DOHH2 (cell line): Measurements from ENCODE around the gene HEPHL1.

ENCODE experiments used
- H3F3A ChIP-seq: fragments of 200-600 bp; sonication (generic), shearing (Covaris generic); 2 replicates; pipeline ENCODE4 v1.6.0; 2016; ENCODE audit warnings: antibody characterized with exemption, mild to moderate bottlenecking; ENCODE audit not compliant: control insufficient read depth, insufficient read depth
- H3K27ac ChIP-seq: fragments of 200-600 bp; sonication (generic); 2 replicates; pipeline ENCODE4 v1.5.1; 2014; ENCODE audit warnings: low read depth, mild to moderate bottlenecking, low read length, moderate library complexity
- H3K27me3 ChIP-seq: fragments of 200-600 bp; sonication (generic); 2 replicates; pipeline ENCODE4 v1.6.1; 2014; ENCODE audit warnings: mild to moderate bottlenecking, low read length, mixed read lengths; ENCODE audit not compliant: control insufficient read depth
- H3K36me3 ChIP-seq: fragments of 200-600 bp; sonication (generic); 2 replicates; pipeline ENCODE4 v1.6.1; 2014; ENCODE audit warnings: mild to moderate bottlenecking, low read length, moderate library complexity, mixed read lengths; ENCODE audit not compliant: control insufficient read depth
- H3K4me1 ChIP-seq: fragments of 200-600 bp; sonication (generic); 2 replicates; pipeline ENCODE4 v1.6.1; 2014; ENCODE audit warnings: mild to moderate bottlenecking, low read length, mixed read lengths; ENCODE audit not compliant: control insufficient read depth
- H3K4me2 ChIP-seq: fragments of 200-600 bp; sonication (generic); 2 replicates; pipeline ENCODE4 v1.6.0; 2014; ENCODE audit warnings: mild to moderate bottlenecking, low read length, moderate library complexity
- H3K4me3 ChIP-seq: fragments of 200-600 bp; sonication (generic); 2 replicates; pipeline ENCODE4 v1.5.1; 2014; ENCODE audit warnings: mild to moderate bottlenecking, low read length, mixed read lengths
- H3K79me2 ChIP-seq: fragments of 200-600 bp; sonication (generic); 2 replicates; pipeline ENCODE4 v1.6.1; 2014; ENCODE audit warnings: mild to moderate bottlenecking, low read length, mixed read lengths; ENCODE audit not compliant: control insufficient read depth
- H3K9me2 ChIP-seq: fragments of 200-600 bp; sonication (generic); replicated peaks from 2 replicates; pipeline ENCODE4 v1.6.1; 2014; ENCODE audit warnings: mild to moderate bottlenecking, low read length, mixed read lengths; ENCODE audit not compliant: control insufficient read depth
- H3K9me3 ChIP-seq: fragments of 200-600 bp; sonication (generic); 2 replicates; pipeline ENCODE4 v1.6.1; 2014; ENCODE audit warnings: antibody characterized with exemption, low read length, mixed read lengths; ENCODE audit not compliant: control insufficient read depth, insufficient read depth
- H4K20me1 ChIP-seq: fragments of 200-600 bp; sonication (generic); 2 replicates; pipeline ENCODE4 v1.6.0; 2014; ENCODE audit warnings: low read depth, mild to moderate bottlenecking, antibody characterized with exemption, low read length, moderate library complexity; ENCODE audit not compliant: control insufficient read depth, insufficient read depth
- EZH2phosphoT487 ChIP-seq: fragments of 200-600 bp; sonication (generic); IDR thresholded peaks from 2 replicates; pipeline ENCODE4 v1.6.1; 2017; ENCODE audit warnings: borderline replicate concordance, mild to moderate bottlenecking, antibody characterized with exemption, low read length, moderate library complexity, mixed read lengths
- TF ChIP-seq, protein P1 (sequence below): fragments of 200-600 bp; sonication (generic); IDR thresholded peaks from one replicate; pipeline ENCODE4 v1.5.1; 2014; ENCODE audit warnings: antibody characterized with exemption, mild to moderate bottlenecking, low read depth, low read length; ENCODE audit not compliant: poor library complexity, severe bottlenecking

The HEPHL1 gene

DNA sequence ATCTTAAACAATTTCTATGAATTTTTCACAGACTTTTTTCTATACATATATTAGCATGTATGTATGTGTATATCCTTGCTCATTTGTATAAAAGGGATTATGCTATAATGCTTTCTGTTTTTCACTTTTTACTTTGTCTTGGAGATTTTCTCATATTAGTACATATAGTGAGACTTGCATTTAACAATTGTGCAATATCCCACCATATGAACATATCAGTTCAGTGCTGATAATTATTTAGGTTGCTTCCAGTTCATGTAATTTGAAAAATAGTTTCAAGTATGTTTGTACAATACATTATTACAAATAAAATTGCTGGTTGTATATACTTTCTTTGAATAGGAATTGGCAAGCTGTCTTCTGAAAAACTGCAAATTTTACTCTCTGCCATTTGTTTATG is 37.9 kb downstream of the HEPHL1 start:
- no peak overlapping the region for H3K4me2 ChIP-seq
- no peaks in the 10 kb centered on the region for H3F3A ChIP-seq
- H3K9me2 ChIP-seq = no peaks in the 10 kb centered on the region
- H3K4me1 ChIP-seq = no peaks in the 10 kb centered on the region
- H4K20me1 ChIP-seq = no peaks in the 10 kb centered on the region
- H3K36me3 ChIP-seq = no peaks in the 10 kb centered on the region
- H3K4me3 ChIP-seq = no peak overlapping the region
- no peaks in the 10 kb centered on the region for H3K79me2 ChIP-seq
- H3K9me3 ChIP-seq = no peaks in the 10 kb centered on the region
- TF ChIP-seq EZH2phosphoT487 = no peak
- TF ChIP-seq, protein P1, sequence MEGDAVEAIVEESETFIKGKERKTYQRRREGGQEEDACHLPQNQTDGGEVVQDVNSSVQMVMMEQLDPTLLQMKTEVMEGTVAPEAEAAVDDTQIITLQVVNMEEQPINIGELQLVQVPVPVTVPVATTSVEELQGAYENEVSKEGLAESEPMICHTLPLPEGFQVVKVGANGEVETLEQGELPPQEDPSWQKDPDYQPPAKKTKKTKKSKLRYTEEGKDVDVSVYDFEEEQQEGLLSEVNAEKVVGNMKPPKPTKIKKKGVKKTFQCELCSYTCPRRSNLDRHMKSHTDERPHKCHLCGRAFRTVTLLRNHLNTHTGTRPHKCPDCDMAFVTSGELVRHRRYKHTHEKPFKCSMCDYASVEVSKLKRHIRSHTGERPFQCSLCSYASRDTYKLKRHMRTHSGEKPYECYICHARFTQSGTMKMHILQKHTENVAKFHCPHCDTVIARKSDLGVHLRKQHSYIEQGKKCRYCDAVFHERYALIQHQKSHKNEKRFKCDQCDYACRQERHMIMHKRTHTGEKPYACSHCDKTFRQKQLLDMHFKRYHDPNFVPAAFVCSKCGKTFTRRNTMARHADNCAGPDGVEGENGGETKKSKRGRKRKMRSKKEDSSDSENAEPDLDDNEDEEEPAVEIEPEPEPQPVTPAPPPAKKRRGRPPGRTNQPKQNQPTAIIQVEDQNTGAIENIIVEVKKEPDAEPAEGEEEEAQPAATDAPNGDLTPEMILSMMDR = no peak
- no peaks in the 10 kb centered on the region for H3K27me3 ChIP-seq
- no peak overlapping the region for H3K27ac ChIP-seq

DNA sequence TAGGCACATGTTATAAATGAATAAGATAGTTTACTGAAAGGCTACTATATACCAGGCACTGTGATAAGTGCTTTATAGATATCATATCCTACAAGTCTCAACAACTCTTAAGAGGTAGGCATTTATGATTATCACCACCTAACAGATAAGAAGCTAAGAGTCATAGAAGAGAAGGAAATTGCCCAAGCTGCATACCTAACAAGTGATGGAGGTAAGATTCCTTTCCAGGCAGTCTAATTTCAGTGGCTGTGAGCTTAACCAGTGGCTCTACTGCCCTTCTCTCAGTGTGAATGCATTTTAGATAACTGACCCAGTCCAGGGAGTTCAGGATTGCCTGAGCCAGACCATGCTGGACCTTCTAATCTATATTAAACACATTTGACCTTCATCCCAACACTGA is 39.2 kb downstream of the HEPHL1 start:
- Histone ChIP-seq H3K4me2 (no peak overlapping the region), H3K4me1 (no peaks in the 10 kb centered on the region), H3K79me2 (no peaks in the 10 kb centered on the region), H3K36me3 (no peaks in the 10 kb centered on the region), H3K27me3 (no peaks in the 10 kb centered on the region), H3K4me3 (no peak overlapping the region), H4K20me1 (no peaks in the 10 kb centered on the region), H3F3A (no peaks in the 10 kb centered on the region), H3K9me3 (no peaks in the 10 kb centered on the region), H3K27ac (no peak overlapping the region), H3K9me2 (no peaks in the 10 kb centered on the region)
- TF ChIP-seq EZH2phosphoT487 = no peak
- TF ChIP-seq, protein P1 = no peak

GRCh38 chr11:94062360-94062759 is 41.2 kb downstream of the HEPHL1 start:
- no peaks in the 10 kb centered on the region for H3K9me2 ChIP-seq
- no peak overlapping the region for H3K4me3 ChIP-seq
- H3K36me3 ChIP-seq = no peaks in the 10 kb centered on the region
- no peak overlapping the region for H3K4me2 ChIP-seq
- H3K27me3 ChIP-seq = no peaks in the 10 kb centered on the region
- no peaks in the 10 kb centered on the region for H3K9me3 ChIP-seq
- H3K27ac ChIP-seq = no peak overlapping the region
- no peaks in the 10 kb centered on the region for H4K20me1 ChIP-seq
- H3F3A ChIP-seq = no peaks in the 10 kb centered on the region
- no peak for TF ChIP-seq EZH2phosphoT487
- TF ChIP-seq, protein P1 = no peak
- no peaks in the 10 kb centered on the region for H3K79me2 ChIP-seq
- no peaks in the 10 kb centered on the region for H3K4me1 ChIP-seq

DNA sequence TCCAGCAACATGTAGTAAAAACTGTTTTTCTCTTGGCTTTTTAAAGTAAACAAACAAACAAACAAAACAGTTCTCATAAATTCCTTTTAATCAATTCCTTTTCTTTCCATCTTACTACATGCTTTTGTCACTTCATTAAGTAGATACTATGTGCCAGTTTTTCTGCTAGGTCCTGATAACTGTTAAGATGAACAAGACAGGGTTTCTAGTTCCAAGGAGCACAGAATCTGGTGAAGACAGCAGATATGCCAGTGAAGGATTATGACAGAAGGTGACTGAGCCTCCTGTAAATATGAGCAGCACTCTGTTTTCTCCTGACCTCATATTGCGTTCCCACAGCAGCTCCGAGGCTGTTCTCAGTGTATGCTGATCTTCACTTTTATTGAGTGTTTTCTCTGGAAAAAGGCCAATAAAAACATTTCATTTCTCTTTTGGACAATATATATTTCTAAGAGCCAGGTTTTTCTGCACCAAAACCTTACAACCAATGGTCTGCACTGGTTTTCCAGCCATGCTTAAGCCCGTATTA is 45.8 kb downstream of the HEPHL1 start:
- no peaks in the 10 kb centered on the region for H3K9me2 ChIP-seq
- H3K36me3 ChIP-seq = no peaks in the 10 kb centered on the region
- no peak for TF ChIP-seq EZH2phosphoT487
- TF ChIP-seq, protein P1 = no peak
- H4K20me1 ChIP-seq = no peaks in the 10 kb centered on the region
- H3K9me3 ChIP-seq = no peaks in the 10 kb centered on the region
- H3K4me1 ChIP-seq = no peaks in the 10 kb centered on the region
- H3K4me3 ChIP-seq = no peak overlapping the region
- no peak overlapping the region for H3K27ac ChIP-seq
- no peak overlapping the region for H3K4me2 ChIP-seq
- no peaks in the 10 kb centered on the region for H3K27me3 ChIP-seq
- H3K79me2 ChIP-seq = no peaks in the 10 kb centered on the region
- no peaks in the 10 kb centered on the region for H3F3A ChIP-seq
